HL-60 (cell line): ENCODE measurements around the gene ZBED4.

Source experiments
- POLR2AphosphoS5 ChIP-seq: IDR thresholded peaks from 2 replicates; pipeline ENCODE4 v1.6.1; 2012; ENCODE audit warnings: low read depth
- SPI1 ChIP-seq: IDR thresholded peaks from 2 replicates; pipeline ENCODE4 v1.6.1; 2012; ENCODE audit warnings: low read depth, mild to moderate bottlenecking, borderline replicate concordance
- TF ChIP-seq, protein P1 (sequence below): IDR thresholded peaks from one replicate; pipeline ENCODE4 v1.5.1; 2011; ENCODE audit warnings: low read length, control low read depth, inconsistent platforms; ENCODE audit not compliant: insufficient read depth
- TF ChIP-seq, protein P2 (sequence below): IDR thresholded peaks from 2 replicates; pipeline ENCODE4 v1.6.1; 2012; ENCODE audit warnings: low read depth; ENCODE audit not compliant: insufficient replicate concordance

DNA sequence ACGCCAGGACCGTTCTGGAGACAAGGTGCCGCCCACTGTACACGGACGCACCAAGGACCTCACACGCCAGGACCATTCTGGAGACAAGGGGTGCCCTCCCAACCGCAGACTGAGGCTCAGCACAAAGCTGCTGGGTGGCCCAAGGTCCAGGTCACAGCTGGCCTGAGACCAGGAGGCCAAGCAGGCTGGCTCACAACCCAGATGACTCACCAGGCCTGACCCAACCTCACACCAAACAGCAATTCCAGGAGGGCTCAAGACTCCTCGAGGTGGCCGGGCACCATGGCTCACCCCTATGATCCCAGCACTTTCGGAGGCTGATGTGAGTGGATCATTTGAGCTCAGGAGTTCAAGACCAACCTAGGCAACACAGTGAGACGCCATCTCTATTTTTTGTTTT lies 40.8 kb upstream of the ZBED4 start:
- TF ChIP-seq, protein P1, sequence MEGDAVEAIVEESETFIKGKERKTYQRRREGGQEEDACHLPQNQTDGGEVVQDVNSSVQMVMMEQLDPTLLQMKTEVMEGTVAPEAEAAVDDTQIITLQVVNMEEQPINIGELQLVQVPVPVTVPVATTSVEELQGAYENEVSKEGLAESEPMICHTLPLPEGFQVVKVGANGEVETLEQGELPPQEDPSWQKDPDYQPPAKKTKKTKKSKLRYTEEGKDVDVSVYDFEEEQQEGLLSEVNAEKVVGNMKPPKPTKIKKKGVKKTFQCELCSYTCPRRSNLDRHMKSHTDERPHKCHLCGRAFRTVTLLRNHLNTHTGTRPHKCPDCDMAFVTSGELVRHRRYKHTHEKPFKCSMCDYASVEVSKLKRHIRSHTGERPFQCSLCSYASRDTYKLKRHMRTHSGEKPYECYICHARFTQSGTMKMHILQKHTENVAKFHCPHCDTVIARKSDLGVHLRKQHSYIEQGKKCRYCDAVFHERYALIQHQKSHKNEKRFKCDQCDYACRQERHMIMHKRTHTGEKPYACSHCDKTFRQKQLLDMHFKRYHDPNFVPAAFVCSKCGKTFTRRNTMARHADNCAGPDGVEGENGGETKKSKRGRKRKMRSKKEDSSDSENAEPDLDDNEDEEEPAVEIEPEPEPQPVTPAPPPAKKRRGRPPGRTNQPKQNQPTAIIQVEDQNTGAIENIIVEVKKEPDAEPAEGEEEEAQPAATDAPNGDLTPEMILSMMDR, result no peak
- no peak for TF ChIP-seq SPI1
- TF ChIP-seq, protein P2, sequence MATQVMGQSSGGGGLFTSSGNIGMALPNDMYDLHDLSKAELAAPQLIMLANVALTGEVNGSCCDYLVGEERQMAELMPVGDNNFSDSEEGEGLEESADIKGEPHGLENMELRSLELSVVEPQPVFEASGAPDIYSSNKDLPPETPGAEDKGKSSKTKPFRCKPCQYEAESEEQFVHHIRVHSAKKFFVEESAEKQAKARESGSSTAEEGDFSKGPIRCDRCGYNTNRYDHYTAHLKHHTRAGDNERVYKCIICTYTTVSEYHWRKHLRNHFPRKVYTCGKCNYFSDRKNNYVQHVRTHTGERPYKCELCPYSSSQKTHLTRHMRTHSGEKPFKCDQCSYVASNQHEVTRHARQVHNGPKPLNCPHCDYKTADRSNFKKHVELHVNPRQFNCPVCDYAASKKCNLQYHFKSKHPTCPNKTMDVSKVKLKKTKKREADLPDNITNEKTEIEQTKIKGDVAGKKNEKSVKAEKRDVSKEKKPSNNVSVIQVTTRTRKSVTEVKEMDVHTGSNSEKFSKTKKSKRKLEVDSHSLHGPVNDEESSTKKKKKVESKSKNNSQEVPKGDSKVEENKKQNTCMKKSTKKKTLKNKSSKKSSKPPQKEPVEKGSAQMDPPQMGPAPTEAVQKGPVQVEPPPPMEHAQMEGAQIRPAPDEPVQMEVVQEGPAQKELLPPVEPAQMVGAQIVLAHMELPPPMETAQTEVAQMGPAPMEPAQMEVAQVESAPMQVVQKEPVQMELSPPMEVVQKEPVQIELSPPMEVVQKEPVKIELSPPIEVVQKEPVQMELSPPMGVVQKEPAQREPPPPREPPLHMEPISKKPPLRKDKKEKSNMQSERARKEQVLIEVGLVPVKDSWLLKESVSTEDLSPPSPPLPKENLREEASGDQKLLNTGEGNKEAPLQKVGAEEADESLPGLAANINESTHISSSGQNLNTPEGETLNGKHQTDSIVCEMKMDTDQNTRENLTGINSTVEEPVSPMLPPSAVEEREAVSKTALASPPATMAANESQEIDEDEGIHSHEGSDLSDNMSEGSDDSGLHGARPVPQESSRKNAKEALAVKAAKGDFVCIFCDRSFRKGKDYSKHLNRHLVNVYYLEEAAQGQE, result no peak
- no peak for TF ChIP-seq POLR2AphosphoS5
